ENCODE measurements around the gene SPA17. TPM values are rescaled to one million over a fixed set of nuclear protein-coding genes. Genes with fewer than 3 reads are reported as not detected.

The SPA17 gene
- 1.7 and 2.1 TPM in 2 replicates for total RNA-seq

GRCh38 chr11:124673333-124674167 lies at the start of gene SPA17, which contains the start of gene SIAE:
Gene SPA17, plus strand, starts transcription at chr11:124673904. Its CDS starts 1,361 bp downstream, at chr11:124675265.
Gene SIAE, minus strand, starts transcription at chr11:124673739. Its CDS starts 31 bp downstream, at chr11:124673708.

GRCh38 chr11:124739479-124740276 lies 66.0 kb downstream of the SPA17 start, which contains the start of gene NRGN:
Gene NRGN, plus strand, starts transcription at chr11:124739942. Its CDS starts 143 bp downstream, at chr11:124740085.

Other genes with a start within 250 kb of the SPA17 start
- not detected in 2 replicates for gene OR8B4, start 249.0 kb upstream of the SPA17 start, total RNA-seq
- not detected in 2 replicates for gene OR8B8, start 228.2 kb upstream of the SPA17 start, total RNA-seq
- gene OR8B12, start 130.2 kb upstream of the SPA17 start, total RNA-seq, result not detected in 2 replicates
- gene OR8A1, start 103.9 kb upstream of the SPA17 start, total RNA-seq, result not detected in 2 replicates
- not detected in 2 replicates for gene PANX3, start 62.5 kb upstream of the SPA17 start, total RNA-seq
- 18.7 and 22.3 TPM in 2 replicates for gene TBRG1, start 51.0 kb upstream of the SPA17 start, total RNA-seq
- 37.9 and 40.4 TPM in 2 replicates for gene SIAE, start 165 bp upstream of the SPA17 start, total RNA-seq
- 0.39 TPM in 1 of 2 replicates, not detected in the other for gene NRGN, start 66.0 kb downstream of the SPA17 start, total RNA-seq
- gene VSIG2, start 78.4 kb downstream of the SPA17 start, total RNA-seq, result not detected in 2 replicates
- gene ESAM, start 88.4 kb downstream of the SPA17 start, total RNA-seq, result 8.5 and 10.4 TPM in 2 replicates
- 6.0 and 10.4 TPM in 2 replicates for gene MSANTD2, start 126.5 kb downstream of the SPA17 start, total RNA-seq
- gene ROBO3, start 191.5 kb downstream of the SPA17 start, total RNA-seq, result 4.4 and 5.5 TPM in 2 replicates
- gene ROBO4, start 224.0 kb downstream of the SPA17 start, total RNA-seq, result 3.9 and 11.8 TPM in 2 replicates
- not detected in 2 replicates for gene HEPN1, start 245.3 kb downstream of the SPA17 start, total RNA-seq

Data from cardiac ventricle fibroblast (primary cell).